CD4-positive, alpha-beta T cell (primary cell): ENCODE measurements around the gene HAGHL. TPM values are rescaled to one million over a fixed set of nuclear protein-coding genes. Genes with fewer than 3 reads are reported as not detected.

Source experiments
- ATAC-seq: fragments of 200-7000 bp; cut with Tn5 transposase; one replicate; pipeline ENCODE4 v1.10.0; 2022; ENCODE audit warnings: mild to moderate bottlenecking; ENCODE audit not compliant: poor library complexity
- CTCF ChIA-PET: fragments of 350-600 bp; sonication (Branson Sonifier 250); formaldehyde crosslinking; loops from one replicate; lab custom pipeline; 2021; ENCODE audit warnings: antibody characterized with exemption, inconsistent platforms; lab: Charles Lee
- POLR2A ChIA-PET: fragments of 350-600 bp; sonication (Branson Sonifier 250); formaldehyde crosslinking; loops from one replicate; lab custom pipeline; 2021; ENCODE audit warnings: antibody characterized with exemption, inconsistent platforms; lab: Charles Lee
- DNase-seq, 14 experiments: peaks; one replicate each; pipeline ENCODE4 v3.0.0-alpha.2; 2013 to 2020; ENCODE audit warnings: mixed read lengths in 2 of 14
- H3K27ac ChIP-seq, 2 donors: one replicate each; pipeline versions ENCODE4 v1.5.1 to v1.7.0; 2013; ENCODE audit warnings: low read length in 2 of 2, low read depth in 1 of 2, mild to moderate bottlenecking in 1 of 2
- H3K27me3 ChIP-seq, 2 experiments: 1 replicate in 1 of 2; 2 replicates in 1 of 2; pipeline versions ENCODE4 v1.6.1 to v1.7.0; 2013; ENCODE audit warnings: low read length in 2 of 2, control low read depth in 1 of 2, mild to moderate bottlenecking in 1 of 2, moderate library complexity in 1 of 2; ENCODE audit not compliant: insufficient read depth in 2 of 2, control insufficient read depth in 1 of 2
- H3K36me3 ChIP-seq: one replicate; pipeline ENCODE4 v1.6.1; 2013; ENCODE audit warnings: low read length, control low read depth; ENCODE audit not compliant: insufficient read depth
- H3K4me1 ChIP-seq: one replicate; pipeline ENCODE4 v1.6.1; 2013; ENCODE audit warnings: low read length, control low read depth; ENCODE audit not compliant: insufficient read depth
- H3K4me3 ChIP-seq: one replicate; pipeline ENCODE4 v1.5.1; 2013; ENCODE audit warnings: mild to moderate bottlenecking, low read length, moderate library complexity
- H3K9me3 ChIP-seq, 2 experiments: 1 replicate in 1 of 2; 2 replicates in 1 of 2; pipeline versions ENCODE4 v1.6.1 to v1.7.0; 2013; ENCODE audit warnings: low read length in 2 of 2, mild to moderate bottlenecking in 2 of 2, control low read depth in 1 of 2, moderate library complexity in 1 of 2; ENCODE audit not compliant: control insufficient read depth in 1 of 2, insufficient read depth in 1 of 2
- H3K27ac Mint-ChIP-seq: one replicate; pipeline ENCODE4 v1.8.0; 2020; ENCODE audit warnings: mixed read lengths
- H3K27me3 Mint-ChIP-seq: one replicate; pipeline ENCODE4 v1.8.0; 2021; ENCODE audit warnings: mixed read lengths
- H3K36me3 Mint-ChIP-seq: one replicate; pipeline ENCODE4 v1.8.0; 2021; ENCODE audit warnings: low read depth, mixed read lengths
- H3K4me1 Mint-ChIP-seq: one replicate; pipeline ENCODE4 v1.8.0; 2021; ENCODE audit warnings: low read depth, mixed read lengths
- H3K4me3 Mint-ChIP-seq: one replicate; pipeline ENCODE4 v1.8.0; 2020; ENCODE audit warnings: mild to moderate bottlenecking, mixed read lengths
- H3K9me3 Mint-ChIP-seq: one replicate; pipeline ENCODE4 v1.8.0; 2020; ENCODE audit warnings: mixed read lengths
- intact Hi-C, 2 experiments: fragments of 100-400 bp; cut with DNase I in 1 of 2; cut with micrococcal nuclease in 1 of 2; formaldehyde crosslinking; loops; one replicate each; pipeline versions ENCODE4 v1.15.1 to v1.9.0; 2023 to 2025; cut with DNase I, micrococcal nuclease
- total RNA-seq, 174 experiments: library from RNA in 2 of 174; stranded (reverse) in 2 of 174; gene quantifications; one replicate each; pipeline ENCODE4 v1.2.3 and lab custom pipeline; 2021 to 2026
- TF ChIP-seq, protein P1 (sequence below): fragments of 200-600 bp; IDR thresholded peaks from one replicate; pipeline ENCODE4 v1.8.0; 2022; ENCODE audit warnings: antibody characterized with exemption, mild to moderate bottlenecking

The HAGHL gene
- total RNA-seq, 2 experiments from 2014 or later, result 7.1 to 9.2 TPM

DNA sequence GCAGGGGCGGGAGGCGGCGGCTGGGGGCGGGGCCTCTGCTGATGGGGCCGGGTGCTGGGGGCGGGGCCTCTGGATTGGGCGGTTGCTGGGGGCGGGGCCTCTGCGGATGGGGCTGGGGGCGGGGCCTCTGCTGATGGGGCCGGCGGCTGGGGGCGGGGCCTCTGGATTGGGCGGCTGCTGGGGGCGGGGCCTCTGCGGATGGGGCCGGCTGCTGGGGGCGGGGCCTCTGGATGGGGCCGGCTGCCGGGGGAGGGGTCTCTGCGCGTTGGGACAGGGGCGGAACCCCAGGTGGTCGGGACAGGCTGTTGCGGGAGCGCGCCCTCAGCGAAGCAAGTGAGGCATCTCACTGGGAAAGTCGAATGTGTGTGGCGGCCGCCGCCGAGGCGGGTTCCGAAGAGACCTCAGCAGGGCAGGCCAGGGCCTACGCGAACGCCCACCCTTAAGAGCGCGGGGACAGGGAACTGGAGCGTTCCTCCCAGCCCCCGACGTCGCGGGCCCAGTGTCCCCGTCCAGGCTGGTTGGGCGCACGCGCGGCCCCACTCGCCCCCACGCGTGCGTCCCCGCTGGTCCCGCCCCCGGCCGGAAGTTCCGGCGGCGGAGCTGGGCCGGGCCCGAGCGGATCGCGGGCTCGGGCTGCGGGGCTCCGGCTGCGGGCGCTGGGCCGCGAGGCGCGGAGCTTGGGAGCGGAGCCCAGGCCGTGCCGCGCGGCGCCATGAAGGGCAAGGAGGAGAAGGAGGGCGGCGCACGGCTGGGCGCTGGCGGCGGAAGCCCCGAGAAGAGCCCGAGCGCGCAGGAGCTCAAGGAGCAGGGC is 46.9 kb upstream of the HAGHL start, which contains the start of gene STUB1:
TSS of gene STUB1 (plus strand) at position 597 of the 811 bp plus-strand sequence. CDS start at position 713, 116 bp downstream.
- H3K4me1 ChIP-seq, result peaks cover 73% of the 10 kb centered on the region

DNA sequence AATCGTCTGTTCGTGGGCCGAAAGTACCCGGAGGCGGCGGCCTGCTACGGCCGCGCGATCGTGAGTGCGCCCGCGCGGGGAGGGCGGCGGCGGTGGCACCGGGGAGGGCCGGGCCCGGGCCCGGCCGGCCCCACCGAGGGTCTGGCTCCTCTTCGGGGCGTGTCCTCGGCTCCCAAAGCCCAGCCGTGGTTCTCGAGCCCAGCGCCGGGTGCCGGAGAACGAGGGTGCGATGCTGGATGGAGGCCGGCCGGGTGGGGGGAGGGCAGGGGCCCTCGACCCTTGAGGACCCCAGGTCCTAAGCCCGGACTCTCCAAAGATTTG is 46.3 kb upstream of the HAGHL start:
- H3K4me1 Mint-ChIP-seq, result peaks cover 20% of the 10 kb centered on the region
- peaks cover 19% of the 10 kb centered on the region for H3K36me3 Mint-ChIP-seq
- no peak for ATAC-seq
- peaks cover 18% of the 10 kb centered on the region for H3K36me3 ChIP-seq
- H3K27me3 ChIP-seq, result peaks cover 5% of the 10 kb centered on the region in 2 experiments
- peaks cover 74% of the 10 kb centered on the region for H3K4me1 ChIP-seq
- TF ChIP-seq, protein P1, sequence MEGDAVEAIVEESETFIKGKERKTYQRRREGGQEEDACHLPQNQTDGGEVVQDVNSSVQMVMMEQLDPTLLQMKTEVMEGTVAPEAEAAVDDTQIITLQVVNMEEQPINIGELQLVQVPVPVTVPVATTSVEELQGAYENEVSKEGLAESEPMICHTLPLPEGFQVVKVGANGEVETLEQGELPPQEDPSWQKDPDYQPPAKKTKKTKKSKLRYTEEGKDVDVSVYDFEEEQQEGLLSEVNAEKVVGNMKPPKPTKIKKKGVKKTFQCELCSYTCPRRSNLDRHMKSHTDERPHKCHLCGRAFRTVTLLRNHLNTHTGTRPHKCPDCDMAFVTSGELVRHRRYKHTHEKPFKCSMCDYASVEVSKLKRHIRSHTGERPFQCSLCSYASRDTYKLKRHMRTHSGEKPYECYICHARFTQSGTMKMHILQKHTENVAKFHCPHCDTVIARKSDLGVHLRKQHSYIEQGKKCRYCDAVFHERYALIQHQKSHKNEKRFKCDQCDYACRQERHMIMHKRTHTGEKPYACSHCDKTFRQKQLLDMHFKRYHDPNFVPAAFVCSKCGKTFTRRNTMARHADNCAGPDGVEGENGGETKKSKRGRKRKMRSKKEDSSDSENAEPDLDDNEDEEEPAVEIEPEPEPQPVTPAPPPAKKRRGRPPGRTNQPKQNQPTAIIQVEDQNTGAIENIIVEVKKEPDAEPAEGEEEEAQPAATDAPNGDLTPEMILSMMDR, result no peak
- no peak for DNase-seq
- CTCF ChIA-PET, result no interaction called here
- intact Hi-C loops, result no loop called here
- POLR2A ChIA-PET, result interaction anchor here (0.7 to 4.8 kb wide), 14 partner anchors 9 to 1525 kb away, joined by 3 to 55 read pairs (median 4); partner anchors contain the start of genes ANTKMT, METTL26, MLST8 and RHOT2
- H3K9me3 ChIP-seq, result no peaks in the 10 kb centered on the region
- peak overlapping the region; percentile 41 to 53 for H3K27ac ChIP-seq
- H3K4me3 Mint-ChIP-seq, result peak overlapping the region; percentile 83
- H3K4me3 ChIP-seq, result peak overlapping the region; percentile 76
- H3K27ac Mint-ChIP-seq, result peak overlapping the region; percentile 70
- H3K27me3 Mint-ChIP-seq, result no peaks in the 10 kb centered on the region
- H3K9me3 Mint-ChIP-seq, result no peaks in the 10 kb centered on the region

More for the DNA sequence above, 46.9 kb upstream of the HAGHL start, which contains the start of gene STUB1:
- Mint-ChIP-seq H3K36me3 (peaks cover 19% of the 10 kb centered on the region), H3K27me3 (no peaks in the 10 kb centered on the region), H3K4me3 (peak within 1 kb of the TSS; percentile 86), H3K4me1 (peaks cover 23% of the 10 kb centered on the region), H3K9me3 (no peaks in the 10 kb centered on the region), H3K27ac (peak within 1 kb of the TSS; percentile 70)
- Histone ChIP-seq H3K27me3 (peaks cover 6 to 9% of the 10 kb centered on the region in 2 experiments), H3K4me3 (peak within 1 kb of the TSS; percentile 76), H3K36me3 (peaks cover 18% of the 10 kb centered on the region), H3K9me3 (no peaks in the 10 kb centered on the region), H3K27ac (peak within 1 kb of the TSS; percentile 41 to 91)
- peak; percentile 75 to 97 (median 85) for DNase-seq
- TF ChIP-seq, protein P1, result no peak
- peak; percentile 63 for ATAC-seq
- ChIA-PET POLR2A (interaction anchor here (0.7 to 4.8 kb wide), 17 partner anchors 9 to 1525 kb away, joined by 3 to 55 read pairs (median 4); partner anchors contain the start of genes ANTKMT, METTL26, MLST8 and RHOT2), CTCF (no interaction called here)
- intact Hi-C loops, result no loop called here

DNA sequence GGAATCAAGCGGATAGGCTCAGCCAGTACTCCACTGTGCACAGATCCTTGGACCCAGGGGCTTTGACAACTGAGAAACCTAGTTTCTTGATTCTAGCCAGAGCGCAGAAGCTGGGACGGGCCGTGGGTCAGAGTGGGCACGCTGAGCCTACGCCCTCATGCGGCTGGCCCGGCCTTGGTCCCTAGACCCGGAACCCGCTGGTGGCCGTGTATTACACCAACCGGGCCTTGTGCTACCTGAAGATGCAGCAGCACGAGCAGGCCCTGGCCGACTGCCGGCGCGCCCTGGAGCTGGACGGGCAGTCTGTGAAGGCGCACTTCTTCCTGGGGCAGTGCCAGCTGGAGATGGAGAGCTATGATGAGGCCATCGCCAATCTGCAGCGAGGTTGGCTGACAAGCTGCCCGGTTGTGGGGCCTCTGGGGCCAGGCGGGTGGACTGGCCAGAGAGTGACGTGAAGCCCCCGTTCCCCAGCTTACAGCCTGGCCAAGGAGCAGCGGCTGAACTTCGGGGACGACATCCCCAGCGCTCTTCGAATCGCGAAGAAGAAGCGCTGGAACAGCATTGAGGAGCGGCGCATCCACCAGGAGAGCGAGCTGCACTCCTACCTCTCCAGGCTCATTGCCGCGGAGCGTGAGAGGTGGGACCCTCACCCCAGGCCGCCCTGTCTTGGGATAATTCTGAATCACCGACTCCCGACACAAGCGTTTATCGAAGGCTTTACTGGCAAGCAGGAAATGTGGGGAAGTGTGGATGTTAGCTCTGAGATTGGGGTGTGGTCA is 45.8 kb upstream of the HAGHL start:
- POLR2A ChIA-PET, result interaction anchor here (1.0 to 4.8 kb wide), 14 partner anchors 8 to 1524 kb away, joined by 3 to 55 read pairs (median 5); partner anchors contain the start of genes ANTKMT, METTL26, MLST8 and RHOT2
- DNase-seq, result no peak
- H3K4me3 Mint-ChIP-seq, result peak overlapping the region; percentile 83
- H3K36me3 ChIP-seq, result peaks cover 20% of the 10 kb centered on the region
- intact Hi-C loops, result no loop called here
- peaks cover 20% of the 10 kb centered on the region for H3K4me1 Mint-ChIP-seq
- TF ChIP-seq, protein P1, result no peak
- H3K4me1 ChIP-seq, result peaks cover 74% of the 10 kb centered on the region
- no peaks in the 10 kb centered on the region for H3K9me3 Mint-ChIP-seq
- peak overlapping the region; percentile 70 for H3K27ac Mint-ChIP-seq
- H3K4me3 ChIP-seq, result peak overlapping the region; percentile 76
- peak overlapping the region; percentile 41 to 53 for H3K27ac ChIP-seq
- ATAC-seq, result no peak
- peaks cover 5% of the 10 kb centered on the region in 2 experiments for H3K27me3 ChIP-seq
- peaks cover 19% of the 10 kb centered on the region for H3K36me3 Mint-ChIP-seq
- H3K27me3 Mint-ChIP-seq, result no peaks in the 10 kb centered on the region
- CTCF ChIA-PET, result no interaction called here
- H3K9me3 ChIP-seq, result no peaks in the 10 kb centered on the region
